Esophagus muscularis mucosa (tissue), 4 donors: ENCODE data around the gene KLHL13. TPM values are rescaled to one million over a fixed set of nuclear protein-coding genes. Genes with fewer than 3 reads are reported as not detected.
"Not testable (repeated sequence)": the region's sequence is repeated elsewhere in the genome, so short reads cannot be mapped to it uniquely, and the experiment has no call there.

ENCODE experiments used
- DNase-seq: peaks from one replicate; pipeline ENCODE4 v3.0.0-alpha.2; 2017; ENCODE audit errors: extremely low spot score
- H3K27ac ChIP-seq, 4 donors: fragments of 200-600 bp; sonication (generic); replicated peaks in 1 of 4; 1 replicate in 3 of 4; 2 replicates in 1 of 4; pipeline ENCODE4 v1.5.1; 2016 to 2019; ENCODE audit warnings: mild to moderate bottlenecking in 1 of 4
- H3K27me3 ChIP-seq, 4 donors: fragments of 200-600 bp; sonication (generic); one replicate each; pipeline versions ENCODE4 v1.5.1 to v1.6.0; 2016 to 2019
- H3K36me3 ChIP-seq, 4 donors: fragments of 200-600 bp; sonication (generic); one replicate each; pipeline ENCODE4 v1.5.1; 2016 to 2019
- H3K4me1 ChIP-seq, 4 donors: fragments of 200-600 bp; sonication (generic); one replicate each; pipeline ENCODE4 v1.5.1; 2016 to 2019
- H3K4me3 ChIP-seq, 4 donors: fragments of 200-600 bp; sonication (generic); 1 replicate in 2 of 4; 2 replicates in 2 of 4; pipeline ENCODE4 v1.5.1; 2016 to 2019; ENCODE audit warnings: mild to moderate bottlenecking in 4 of 4, moderate library complexity in 1 of 4
- H3K9me3 ChIP-seq, 4 donors: fragments of 200-600 bp; sonication (generic); 1 replicate in 3 of 4; 2 replicates in 1 of 4; pipeline ENCODE4 v1.5.1; 2016 to 2019
- CTCF ChIP-seq, 3 experiments: fragments of 200-600 bp in 2 of 3; fragments of 450-650 bp in 1 of 3; sonication (generic) in 2 of 3; IDR thresholded peaks; one replicate each; pipeline ENCODE4 v1.5.1; 2017 to 2019; ENCODE audit warnings: antibody characterized with exemption in 3 of 3, mild to moderate bottlenecking in 2 of 3, moderate library complexity in 1 of 3
- EP300 ChIP-seq: sonication (generic); formaldehyde crosslinking; IDR thresholded peaks from one replicate; pipeline ENCODE4 v1.6.1; 2017; ENCODE audit warnings: antibody characterized with exemption
- POLR2A ChIP-seq: fragments of 450-650 bp; IDR thresholded peaks from one replicate; pipeline ENCODE4 v1.6.1; 2017; ENCODE audit warnings: antibody characterized with exemption, moderate library complexity, mild to moderate bottlenecking, low read depth
- POLR2AphosphoS5 ChIP-seq, 2 donors: sonication (generic); formaldehyde crosslinking; IDR thresholded peaks; one replicate each; pipeline ENCODE4 v1.6.1; 2017; ENCODE audit warnings: antibody characterized with exemption in 2 of 2
- WGBS: methylation state at CpG from one replicate; pipeline ENCODE4 v1.1.5; 2018; 5-methylcytosine and 5-hydroxymethylcytosine counted together
- intact Hi-C: fragments of 100-400 bp; cut with DNase I; formaldehyde crosslinking; loops from one replicate; pipeline ENCODE4 v1.15.1; 2023
- total RNA-seq, 4 donors: library from RNA; depleted of rRNA; stranded (reverse); fragments of >200 nt; gene quantifications; one replicate each; pipeline versions ENCODE4 v1.1.0 to v1.2.1, GENCODE V29; 2016

KLHL13 gene
- total RNA-seq, 4 donors from 2014 or later = 12.3 to 18.0 (median 15.7) TPM

GRCh38 chrX:118153270-118153669, 36.7 kb upstream of the KLHL13 start:
- WGBS = 89% methylated on average over 1 of the region's 1 CpG
- Histone ChIP-seq H3K9me3 (no peaks in the 10 kb centered on the region), H3K4me1 (no peaks in the 10 kb centered on the region), H3K27ac (no peak overlapping the region), H3K36me3 (no peaks in the 10 kb centered on the region), H3K27me3 (no peaks in the 10 kb centered on the region), H3K4me3 (no peak overlapping the region)
- DNase-seq = no peak
- intact Hi-C loops = no loop called here
- TF ChIP-seq EP300 (no peak), POLR2AphosphoS5 (IDR thresholded peaks at IDR 0.05) (no peak), POLR2A (no peak), CTCF (IDR thresholded peaks at IDR 0.05) (no peak)

GRCh38 chrX:118152721-118153120, 36.1 kb upstream of the KLHL13 start:
- no peak overlapping the region for H3K27ac ChIP-seq
- intact Hi-C loops = no loop called here
- no peaks in the 10 kb centered on the region for H3K36me3 ChIP-seq
- no peaks in the 10 kb centered on the region for H3K4me1 ChIP-seq
- no peak for DNase-seq
- no peaks in the 10 kb centered on the region for H3K9me3 ChIP-seq
- H3K4me3 ChIP-seq = no peak overlapping the region
- no peaks in the 10 kb centered on the region for H3K27me3 ChIP-seq
- 49% methylated on average over 2 of the region's 2 CpGs for WGBS
- TF ChIP-seq POLR2A (no peak), POLR2AphosphoS5 (IDR thresholded peaks at IDR 0.05) (no peak), EP300 (no peak), CTCF (IDR thresholded peaks at IDR 0.05) (no peak)

GRCh38 chrX:118148737-118149136, 32.1 kb upstream of the KLHL13 start:
- WGBS = 71% methylated on average over 1 of the region's 1 CpG
- H3K9me3 ChIP-seq = no peaks in the 10 kb centered on the region

GRCh38 chrX:118147771-118148170, 31.2 kb upstream of the KLHL13 start:
- H3K4me1 ChIP-seq, H3K27me3 ChIP-seq, H3K36me3 ChIP-seq, H3K4me3 ChIP-seq, H3K27ac ChIP-seq, DNase-seq, H3K9me3 ChIP-seq, intact Hi-C loops: not testable (repeated sequence)
- 94% methylated on average over 3 of the region's 3 CpGs for WGBS

More at GRCh38 chrX:118148737-118149136, 32.1 kb upstream of the KLHL13 start:
- intact Hi-C loops = no loop called here
- no peaks in the 10 kb centered on the region for H3K4me1 ChIP-seq
- no peak overlapping the region for H3K27ac ChIP-seq
- H3K36me3 ChIP-seq = no peaks in the 10 kb centered on the region
- TF ChIP-seq CTCF (IDR thresholded peaks at IDR 0.05) = no peak
- TF ChIP-seq POLR2A = no peak
- no peak for TF ChIP-seq EP300
- TF ChIP-seq POLR2AphosphoS5 (IDR thresholded peaks at IDR 0.05) = no peak
- H3K4me3 ChIP-seq = no peak overlapping the region
- no peaks in the 10 kb centered on the region for H3K27me3 ChIP-seq
- no peak for DNase-seq

- Histone ChIP-seq H3K9me3 (peaks cover 0 to under 1% (median 0%) of the 10 kb centered on the region in 4 donors), H3K4me1 (no peaks in the 10 kb centered on the region), H3K36me3 (no peaks in the 10 kb centered on the region), H3K4me3 (no peak overlapping the region), H3K27me3 (no peaks in the 10 kb centered on the region), H3K27ac (no peak overlapping the region)
- no peak for TF ChIP-seq EP300
- TF ChIP-seq POLR2A = no peak
- TF ChIP-seq CTCF (IDR thresholded peaks at IDR 0.05) = no peak
- no peak for TF ChIP-seq POLR2AphosphoS5 (IDR thresholded peaks at IDR 0.05)
- DNase-seq = no peak
- intact Hi-C loops = no loop called here
- 84% methylated on average over 3 of the region's 3 CpGs for WGBS
These were observed 27.0 kb upstream of the KLHL13 start for GRCh38 chrX:118143578-118143977.
